Ecto neural progenitor cell (in vitro differentiated cells): Measurements from ENCODE around the gene FZR1.
A peak's percentile ranks its signal among the peaks of the same experiment; 100 is the strongest.
"Not testable (repeated sequence)": the region's sequence is repeated elsewhere in the genome, so short reads cannot be mapped to it uniquely, and the experiment has no call there.

ENCODE experiments used
- DNase-seq: peaks from one replicate; pipeline ENCODE4 v3.0.0-alpha.2; 2018; ENCODE audit warnings: low spot score

The FZR1 gene

GRCh38 chr19:3573858-3574637 lies 67.9 kb downstream of the FZR1 start:
- DNase-seq, result peak; percentile 99

- DNase-seq, result peak; percentile 59
These were observed 69.2 kb downstream of the FZR1 start for GRCh38 chr19:3575260-3575741.

- DNase-seq, result peak; percentile 49
These were observed 70.0 kb downstream of the FZR1 start for GRCh38 chr19:3575949-3576673.

GRCh38 chr19:3576696-3577443 lies 70.8 kb downstream of the FZR1 start:
- DNase-seq, result peak; percentile 88

GRCh38 chr19:3577723-3578344 lies 71.7 kb downstream of the FZR1 start:
- peak; percentile 53 for DNase-seq

GRCh38 chr19:3578390-3578789 lies 72.3 kb downstream of the FZR1 start:
- DNase-seq, result no peak

- no peak for DNase-seq
These were observed 74.2 kb downstream of the FZR1 start for GRCh38 chr19:3580156-3580934.

GRCh38 chr19:3581792-3582191 lies 75.7 kb downstream of the FZR1 start:
- not testable (repeated sequence) for DNase-seq

GRCh38 chr19:3584036-3584802 lies 78.1 kb downstream of the FZR1 start:
- not testable (repeated sequence) for DNase-seq

GRCh38 chr19:3585301-3586126 lies 79.4 kb downstream of the FZR1 start, which contains the start of gene GIPC3:
Gene GIPC3 (plus strand): TSS chr19:3585478. CDS start chr19:3585598, 120 bp downstream.
- DNase-seq, result no peak

GRCh38 chr19:3586127-3586626 lies 80.1 kb downstream of the FZR1 start:
- peak; percentile 73 for DNase-seq

GRCh38 chr19:3586707-3587346 lies 80.7 kb downstream of the FZR1 start:
- DNase-seq, result no peak
